Activated naive CD4-positive, alpha-beta T cell treated with anti-CD3 and anti-CD28 coated beads, Interleukin-2, amount 50 U/mL, for 72 hours (primary cell): Measurements from ENCODE around the gene FAM184A. TPM values are rescaled to one million over a fixed set of nuclear protein-coding genes. Genes with fewer than 3 reads are reported as not detected.
"Not testable (repeated sequence)": the region's sequence is repeated elsewhere in the genome, so short reads cannot be mapped to it uniquely, and the experiment has no call there.

Experiments used
- ATAC-seq, 2 donors: fragments of 150-1000 bp; cut with Tn5 transposase; 2 replicates each; pipeline ENCODE4 v1.10.0; 2021; ENCODE audit warnings: mild to moderate bottlenecking in 2 of 2, moderate library complexity in 2 of 2
- DNase-seq, 2 donors: peaks; one replicate each; pipeline ENCODE4 v3.0.0; 2021 to 2022; ENCODE audit warnings: low spot score in 2 of 2
- H3K27ac Mint-ChIP-seq, 2 donors: one replicate each; pipeline ENCODE4 v1.8.0; 2022; ENCODE audit warnings: mild to moderate bottlenecking in 2 of 2, mixed read lengths in 2 of 2
- H3K36me3 Mint-ChIP-seq, 2 donors: one replicate each; pipeline ENCODE4 v1.8.0; 2022; ENCODE audit warnings: mixed read lengths in 2 of 2
- H3K9me3 Mint-ChIP-seq, 2 donors: one replicate each; pipeline ENCODE4 v1.8.0; 2022; ENCODE audit warnings: mixed read lengths in 2 of 2
- total RNA-seq, 2 donors: library from RNA; stranded (reverse); gene quantifications; one replicate each; pipeline ENCODE4 v1.2.3, GENCODE V29; 2022

FAM184A gene
- total RNA-seq, 2 donors from 2014 or later = 8.3 to 24.9 TPM

DNA sequence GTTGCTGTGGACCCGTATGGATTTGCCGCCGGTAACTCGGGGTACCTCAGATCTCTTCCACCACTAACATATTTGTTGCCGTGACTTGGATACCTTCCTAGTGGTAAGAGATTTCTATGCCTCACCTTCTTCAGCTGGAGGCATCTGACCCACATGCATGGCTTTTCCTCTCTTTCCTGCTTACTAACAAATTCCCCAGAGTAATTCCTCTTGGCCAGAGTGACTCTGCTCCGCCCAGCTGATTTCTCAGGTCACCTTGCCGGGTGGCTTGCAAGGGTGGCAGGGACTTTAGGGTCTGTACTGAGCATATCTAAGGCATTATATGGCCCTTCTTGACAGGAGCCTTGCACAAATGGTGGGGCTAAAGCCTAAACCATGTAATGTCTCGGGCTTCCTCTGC, 38.2 kb downstream of the FAM184A start:
- H3K9me3 Mint-ChIP-seq = no peaks in the 10 kb centered on the region
- peak overlapping the region in 1 of 2 donors; percentile 40 for H3K27ac Mint-ChIP-seq
- DNase-seq (no peak), ATAC-seq (no peak)
- no peaks in the 10 kb centered on the region for H3K36me3 Mint-ChIP-seq

DNA sequence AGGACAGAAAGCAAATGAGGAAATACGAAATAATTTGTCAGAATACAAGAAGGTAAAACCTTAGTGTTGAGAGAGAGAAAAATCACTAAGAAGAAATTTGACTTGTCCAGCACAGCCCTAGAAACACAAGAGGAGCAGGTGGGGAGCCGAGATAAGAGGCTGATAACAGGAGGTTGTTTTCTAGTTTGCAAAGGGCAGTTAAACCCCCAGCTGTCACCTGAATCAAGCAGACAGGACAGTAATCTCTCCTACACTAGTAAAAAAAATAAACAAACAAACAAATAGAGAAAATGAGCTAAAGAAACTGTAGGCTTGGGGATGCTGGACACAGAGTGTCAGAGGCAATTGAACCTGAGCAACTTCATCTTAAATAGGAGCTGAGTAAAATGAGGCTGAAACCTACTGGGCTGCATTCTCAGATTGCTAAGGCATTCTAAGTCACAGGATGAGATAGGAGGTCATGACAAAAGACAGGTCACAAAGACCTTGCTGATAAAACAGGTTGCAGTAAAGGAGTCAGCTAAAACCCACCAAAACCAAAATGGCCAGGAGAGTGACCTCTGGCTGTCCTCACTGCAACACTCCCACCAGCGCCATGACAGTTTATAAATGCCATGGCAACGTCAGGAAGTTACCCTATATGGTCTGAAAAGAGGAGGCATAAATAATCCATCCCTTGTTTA, 40.4 kb downstream of the FAM184A start:
- Mint-ChIP-seq H3K9me3 (no peaks in the 10 kb centered on the region), H3K27ac (no peak overlapping the region), H3K36me3 (no peaks in the 10 kb centered on the region)
- DNase-seq (no peak), ATAC-seq (no peak)

DNA sequence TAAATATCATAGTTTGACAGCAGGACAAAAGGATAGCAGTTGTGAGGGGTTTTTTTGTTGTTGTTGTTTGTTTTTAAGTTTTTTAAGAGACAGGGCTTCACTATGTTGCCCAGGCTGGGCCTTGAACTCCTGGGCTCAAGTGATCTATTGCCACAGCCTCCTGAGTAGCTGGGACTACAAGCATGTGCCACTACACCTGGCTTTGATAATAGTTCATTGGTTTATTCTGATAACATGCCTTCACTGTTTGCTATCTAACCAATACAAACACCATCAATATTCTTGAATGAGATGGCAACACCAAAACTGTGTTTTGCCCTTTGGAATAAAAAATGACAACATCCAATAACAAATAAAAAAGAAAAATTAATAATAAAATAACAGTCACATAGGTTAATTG, 41.2 kb downstream of the FAM184A start:
- Mint-ChIP-seq H3K27ac (no peak overlapping the region), H3K36me3 (no peaks in the 10 kb centered on the region), H3K9me3 (no peaks in the 10 kb centered on the region)
- DNase-seq (no peak), ATAC-seq (no peak)

DNA sequence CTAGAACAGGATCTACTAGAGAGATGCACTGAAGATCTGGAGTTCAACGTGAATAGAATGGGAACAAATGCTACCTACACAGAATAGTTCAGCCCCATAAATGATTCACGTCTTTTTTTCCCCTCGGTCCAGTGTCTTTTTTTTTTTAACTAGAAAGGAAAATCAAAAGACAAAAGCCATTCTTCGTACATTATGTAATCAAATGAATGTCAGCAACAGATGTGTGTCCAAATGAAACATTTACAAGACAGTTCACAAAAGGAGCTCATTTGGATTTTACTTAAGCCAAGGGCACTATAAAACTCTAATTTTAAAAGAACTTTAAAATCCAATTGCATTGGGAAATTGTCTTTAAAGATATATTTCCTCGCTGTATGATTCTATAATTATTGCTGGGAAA, 42.4 kb downstream of the FAM184A start:
- H3K36me3 Mint-ChIP-seq = no peaks in the 10 kb centered on the region

DNA sequence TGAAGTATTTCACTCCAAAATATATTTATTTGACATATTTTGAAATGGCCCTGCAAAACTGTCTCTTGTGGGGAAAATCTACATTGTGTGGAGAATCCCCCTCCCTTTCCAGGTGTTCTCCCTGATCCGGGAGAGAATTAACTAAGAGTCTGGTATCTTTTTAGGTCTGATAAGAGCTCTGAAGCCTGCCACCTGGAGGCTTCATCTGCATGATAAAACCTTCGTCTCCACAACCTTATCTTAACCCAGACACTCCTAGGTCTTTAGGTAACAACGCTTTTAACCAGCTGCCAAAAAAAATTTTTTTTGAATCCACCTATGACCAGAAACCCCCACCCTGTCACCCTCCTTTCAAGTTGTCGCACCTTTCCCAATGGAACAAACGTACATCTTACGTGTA, 43.0 kb downstream of the FAM184A start:
- Mint-ChIP-seq H3K9me3 (no peaks in the 10 kb centered on the region), H3K27ac (no peak overlapping the region), H3K36me3 (no peaks in the 10 kb centered on the region)
- DNase-seq (no peak), ATAC-seq (no peak)

More for the DNA sequence above, 42.4 kb downstream of the FAM184A start:
- no peaks in the 10 kb centered on the region for H3K9me3 Mint-ChIP-seq
- ATAC-seq = no peak
- DNase-seq = no peak
- H3K27ac Mint-ChIP-seq = no peak overlapping the region

DNA sequence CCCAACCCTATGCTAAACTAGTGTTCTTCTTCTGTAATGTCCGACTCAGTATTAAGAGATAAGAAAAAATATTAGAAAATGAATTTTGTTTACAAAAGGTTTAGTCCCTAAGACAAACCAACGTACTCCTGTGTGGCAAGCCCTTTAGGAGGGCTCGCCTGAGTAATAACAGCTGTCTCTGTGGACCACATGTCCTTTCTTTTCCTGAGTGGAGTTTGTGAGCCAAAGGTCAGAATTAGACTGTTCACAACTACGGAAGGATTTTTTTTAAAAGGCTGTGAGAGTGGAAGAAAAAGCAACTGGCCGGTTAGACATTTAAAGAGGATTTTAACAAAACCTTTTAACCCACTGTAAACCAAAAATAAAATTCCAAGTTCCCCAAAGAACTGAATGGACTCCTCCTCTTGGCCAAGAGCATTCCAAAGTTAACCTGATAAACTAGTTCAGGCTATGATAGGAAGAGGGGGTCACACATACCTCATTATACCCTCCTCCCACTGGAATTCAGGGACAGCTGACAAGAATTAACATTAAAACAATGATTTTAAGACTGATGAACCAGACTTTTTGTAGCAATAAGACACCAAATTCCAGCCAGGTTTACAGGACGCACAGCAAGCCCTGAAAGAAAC, 43.5 kb downstream of the FAM184A start:
- no peak for DNase-seq
- Mint-ChIP-seq H3K27ac (no peak overlapping the region), H3K36me3 (no peaks in the 10 kb centered on the region), H3K9me3 (no peaks in the 10 kb centered on the region)
- ATAC-seq = no peak

DNA sequence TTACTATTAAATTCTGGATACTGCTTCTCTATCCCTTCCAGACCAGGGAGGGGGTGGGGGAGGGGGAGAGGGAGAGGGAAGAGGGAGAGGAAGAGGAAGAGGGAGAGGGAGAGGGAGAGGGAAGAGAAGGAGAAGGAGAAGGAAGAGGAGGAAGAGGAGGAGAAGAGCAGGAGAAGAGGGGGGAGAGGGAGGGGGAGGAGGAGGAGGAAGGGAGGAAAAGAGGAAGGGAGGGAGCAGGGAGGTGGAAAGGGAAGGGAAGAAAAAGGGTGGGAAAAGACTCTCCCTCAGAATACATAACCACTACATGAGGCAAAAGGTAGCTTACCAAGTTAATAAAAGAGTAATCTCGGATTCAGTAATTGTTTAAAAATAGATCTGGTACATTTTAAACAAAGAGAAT, 46.0 kb downstream of the FAM184A start:
- no peak overlapping the region for H3K27ac Mint-ChIP-seq
- DNase-seq (no peak), ATAC-seq (no peak)
- no peaks in the 10 kb centered on the region for H3K9me3 Mint-ChIP-seq
- H3K36me3 Mint-ChIP-seq = no peaks in the 10 kb centered on the region

DNA sequence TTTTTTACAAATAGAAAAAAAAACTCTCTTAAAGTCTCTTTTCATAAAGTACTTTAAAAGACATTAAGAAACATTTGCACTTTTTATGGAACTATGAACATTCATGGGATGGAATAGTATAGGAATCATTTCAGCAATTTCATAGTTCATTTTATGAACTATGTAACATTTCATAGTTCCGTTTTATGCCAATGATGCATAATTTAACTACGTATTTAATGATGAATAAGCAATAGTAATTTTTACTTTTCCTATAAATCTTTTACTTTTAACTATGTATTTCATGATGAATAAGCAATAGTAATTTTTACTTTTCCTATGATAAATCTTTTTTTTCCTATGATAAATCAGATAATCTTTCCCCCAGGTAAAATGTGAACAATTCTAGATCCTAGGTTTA, 47.7 kb downstream of the FAM184A start:
- ATAC-seq (no peak), DNase-seq (no peak)
- no peaks in the 10 kb centered on the region for H3K9me3 Mint-ChIP-seq
- no peak overlapping the region for H3K27ac Mint-ChIP-seq
- H3K36me3 Mint-ChIP-seq = no peaks in the 10 kb centered on the region

DNA sequence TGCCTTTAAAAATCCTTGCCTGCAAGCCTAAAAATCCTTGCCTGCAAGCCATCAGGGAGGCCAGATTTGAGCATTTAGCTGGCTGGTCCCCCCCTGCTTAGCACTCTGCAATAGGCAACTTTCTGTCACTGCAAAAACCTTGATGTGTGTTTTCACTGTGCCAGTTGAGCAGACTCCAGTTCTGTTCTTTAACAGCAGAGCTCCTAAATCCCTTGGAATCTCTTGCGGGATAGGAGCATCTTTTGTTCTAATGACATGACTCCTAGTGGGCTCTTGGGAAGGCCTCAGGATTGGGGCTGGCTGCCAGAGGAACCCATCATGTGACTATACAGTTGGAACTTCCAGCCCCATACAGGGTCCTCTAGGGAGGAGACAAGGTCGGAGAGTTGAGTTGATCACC, 50.4 kb downstream of the FAM184A start:
- DNase-seq (no peak), ATAC-seq (no peak)
- H3K9me3 Mint-ChIP-seq = no peaks in the 10 kb centered on the region
- no peaks in the 10 kb centered on the region for H3K36me3 Mint-ChIP-seq
- no peak overlapping the region for H3K27ac Mint-ChIP-seq

DNA sequence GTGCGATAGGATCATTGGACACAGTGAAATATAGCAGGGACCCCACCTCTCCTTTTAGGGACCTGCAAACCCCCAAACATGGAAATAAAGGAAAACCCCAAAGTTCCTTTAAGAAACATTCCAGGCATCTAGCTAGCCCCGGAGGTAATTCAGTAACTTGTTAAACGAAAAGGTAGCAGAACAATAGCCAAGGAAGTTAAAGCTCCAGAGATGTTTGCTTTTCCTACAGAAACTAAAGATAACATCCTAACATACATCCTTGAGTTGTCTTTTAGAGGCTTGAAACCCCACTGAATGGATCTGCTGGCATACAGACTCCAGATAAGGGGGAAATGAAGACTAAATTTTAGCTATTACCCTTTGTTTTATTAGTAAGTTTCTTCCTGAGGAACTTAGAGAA, 51.0 kb downstream of the FAM184A start:
- no peaks in the 10 kb centered on the region for H3K36me3 Mint-ChIP-seq
- H3K27ac Mint-ChIP-seq = no peak overlapping the region
- ATAC-seq (no peak), DNase-seq (no peak)
- no peaks in the 10 kb centered on the region for H3K9me3 Mint-ChIP-seq

DNA sequence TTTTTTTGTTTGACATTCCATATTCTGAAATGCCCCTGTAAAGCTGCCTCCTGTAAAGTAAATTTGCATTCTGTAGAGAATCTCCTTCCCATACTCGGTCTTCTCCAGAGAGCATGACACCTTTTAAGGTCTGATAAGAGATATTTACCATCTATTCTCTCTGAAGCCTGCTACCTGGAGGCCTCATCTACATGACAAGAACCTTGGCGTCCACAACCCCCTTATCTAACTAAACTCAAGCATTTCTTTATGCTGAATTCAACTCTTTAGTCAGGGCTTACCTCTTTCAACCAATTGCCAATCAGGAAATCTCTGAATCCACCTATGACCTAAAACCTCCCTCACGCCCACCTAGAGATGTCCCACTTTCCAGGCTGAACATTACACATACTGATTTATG, 51.6 kb downstream of the FAM184A start:
- Mint-ChIP-seq H3K9me3 (no peaks in the 10 kb centered on the region), H3K27ac (no peak overlapping the region), H3K36me3 (no peaks in the 10 kb centered on the region)
- ATAC-seq (no peak), DNase-seq (no peak)

DNA sequence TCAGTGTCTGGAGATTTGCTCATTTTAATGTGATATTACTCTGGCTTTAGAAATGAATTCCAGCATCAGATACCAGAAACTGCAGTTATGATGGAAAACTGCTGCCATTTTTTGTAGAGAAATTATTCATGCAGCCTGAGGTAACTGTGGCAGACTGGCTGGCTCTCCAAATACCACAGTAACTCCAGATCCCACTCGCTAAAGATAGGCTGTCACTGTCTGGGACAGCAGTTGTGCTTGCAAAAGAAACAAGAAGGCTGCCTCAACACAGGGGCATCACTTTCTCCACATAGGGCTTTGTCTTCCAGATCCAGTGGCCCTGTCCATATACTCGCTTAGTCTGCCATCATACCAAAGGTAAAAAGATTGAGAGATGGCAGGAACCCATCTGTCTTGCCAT, 52.7 kb downstream of the FAM184A start:
- Mint-ChIP-seq H3K9me3 (no peaks in the 10 kb centered on the region), H3K27ac (no peak overlapping the region), H3K36me3 (no peaks in the 10 kb centered on the region)
- no peak for ATAC-seq
- DNase-seq = no peak

DNA sequence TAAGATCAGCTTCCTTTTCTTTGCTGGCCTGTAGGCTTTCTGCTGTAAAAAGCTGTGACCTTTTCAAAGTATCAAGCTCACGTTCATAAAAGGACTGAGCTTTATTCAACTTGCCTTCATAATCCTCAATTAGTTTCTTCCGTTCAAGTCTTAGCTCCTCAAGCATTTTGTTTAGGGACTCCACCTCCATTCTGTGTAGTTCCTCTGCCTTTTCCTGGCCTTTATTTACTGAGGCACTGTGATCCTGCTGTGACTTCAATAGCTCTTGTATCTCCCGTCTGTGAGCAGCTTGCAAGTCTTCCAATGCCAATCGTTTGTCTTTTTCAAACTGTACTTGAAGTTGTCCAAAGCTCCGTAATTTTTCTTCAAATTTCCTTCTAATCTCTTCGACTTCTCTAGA, 54.4 kb downstream of the FAM184A start:
- Mint-ChIP-seq H3K9me3 (no peaks in the 10 kb centered on the region), H3K36me3 (peaks cover 0 to 4% of the 10 kb centered on the region in 2 donors), H3K27ac (no peak overlapping the region)
- DNase-seq = no peak
- ATAC-seq = no peak

DNA sequence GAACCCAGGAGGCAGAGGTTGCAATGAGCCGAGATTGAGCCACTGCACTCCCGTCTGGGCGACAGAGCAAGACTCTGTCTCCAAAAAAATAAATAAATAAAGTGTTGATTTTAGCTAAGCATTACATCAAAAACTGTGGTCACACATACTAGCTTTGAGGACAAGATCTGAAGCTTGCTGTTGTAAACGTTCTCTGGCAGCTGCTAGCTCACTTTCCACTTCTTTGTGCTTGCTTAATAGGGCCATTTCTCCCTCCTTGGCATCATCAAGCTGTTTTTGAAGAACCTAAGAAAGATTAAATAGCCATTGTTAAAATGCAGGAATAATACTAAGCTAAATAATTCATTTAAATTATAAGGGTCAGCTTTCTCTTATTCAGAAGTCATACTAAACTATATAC, 55.7 kb downstream of the FAM184A start:
- no peak for DNase-seq
- H3K27ac Mint-ChIP-seq = no peak overlapping the region
- no peak for ATAC-seq
- no peaks in the 10 kb centered on the region for H3K9me3 Mint-ChIP-seq
- H3K36me3 Mint-ChIP-seq = peaks cover 0 to 4% of the 10 kb centered on the region in 2 donors

DNA sequence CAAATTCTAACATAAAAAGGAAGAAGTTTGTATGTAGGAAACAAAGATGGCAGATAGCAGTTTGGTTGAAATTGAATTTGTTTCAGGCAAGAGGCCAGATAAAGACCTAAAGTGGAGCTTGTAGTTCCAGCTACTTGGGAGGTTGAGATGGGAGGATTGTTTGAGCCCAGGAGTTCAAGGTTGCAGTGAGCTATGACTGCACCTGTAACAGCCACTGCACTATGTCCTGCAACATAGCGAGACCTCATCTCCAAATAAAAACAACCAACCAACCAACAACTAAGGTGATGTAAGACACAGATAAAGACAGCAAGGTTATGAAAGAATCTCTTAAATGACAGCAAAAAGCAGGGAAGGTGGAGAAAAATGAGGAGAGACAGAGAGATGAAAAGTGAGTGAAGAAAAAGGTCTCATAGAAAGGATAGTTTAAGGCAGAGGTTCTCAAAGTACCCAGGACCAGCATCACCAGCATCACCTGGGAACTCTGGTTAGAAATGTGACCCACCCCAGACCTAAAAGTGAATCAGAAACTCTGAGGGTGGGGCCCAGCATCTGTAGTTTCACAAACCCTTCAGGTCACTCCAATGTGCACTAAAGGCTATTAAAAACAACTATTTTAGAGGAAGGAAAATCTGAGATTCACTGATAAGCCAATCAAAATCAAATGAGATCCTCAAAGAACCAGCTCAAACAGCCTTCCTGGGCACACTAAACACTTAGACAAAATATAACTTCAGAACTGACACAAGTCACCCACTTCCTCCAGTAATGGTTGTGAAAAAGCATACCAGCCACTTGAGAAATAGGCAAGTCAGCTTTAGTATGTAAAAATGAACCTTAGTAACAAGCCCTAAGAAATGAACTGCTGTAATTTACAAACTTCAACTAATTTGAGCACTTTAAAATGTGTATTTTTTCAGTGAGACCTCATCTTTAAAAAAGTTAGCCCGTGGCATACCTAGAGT, 57.6 kb downstream of the FAM184A start:
- DNase-seq (no peak), ATAC-seq (no peak)
- Mint-ChIP-seq H3K9me3 (no peaks in the 10 kb centered on the region), H3K27ac (no peak overlapping the region), H3K36me3 (peaks cover 11 to 16% of the 10 kb centered on the region in 2 donors)

DNA sequence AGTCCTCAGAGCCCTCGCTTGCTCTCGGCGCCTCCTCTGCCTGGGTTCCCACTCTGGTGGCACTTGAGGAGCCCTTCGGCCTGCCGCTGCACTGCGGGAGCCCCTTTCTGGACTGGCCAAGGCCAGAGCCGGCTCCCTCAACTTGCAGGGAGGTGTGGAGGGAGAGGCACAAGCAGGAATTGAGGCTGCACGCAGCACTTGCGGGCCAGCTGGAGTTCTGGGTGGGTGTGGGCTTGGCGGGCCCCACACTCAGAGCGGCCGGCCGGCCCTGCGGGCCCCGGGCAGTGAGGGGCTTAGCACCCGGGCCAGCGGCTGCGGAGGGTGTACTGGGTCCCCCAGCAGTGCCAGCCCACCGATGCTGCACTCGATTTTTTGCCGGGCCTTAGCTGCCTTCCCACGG, 63.3 kb downstream of the FAM184A start:
- H3K27ac Mint-ChIP-seq, DNase-seq, H3K9me3 Mint-ChIP-seq, ATAC-seq: not testable (repeated sequence)
- peaks cover 25 to 29% of the 10 kb centered on the region in 2 donors for H3K36me3 Mint-ChIP-seq

DNA sequence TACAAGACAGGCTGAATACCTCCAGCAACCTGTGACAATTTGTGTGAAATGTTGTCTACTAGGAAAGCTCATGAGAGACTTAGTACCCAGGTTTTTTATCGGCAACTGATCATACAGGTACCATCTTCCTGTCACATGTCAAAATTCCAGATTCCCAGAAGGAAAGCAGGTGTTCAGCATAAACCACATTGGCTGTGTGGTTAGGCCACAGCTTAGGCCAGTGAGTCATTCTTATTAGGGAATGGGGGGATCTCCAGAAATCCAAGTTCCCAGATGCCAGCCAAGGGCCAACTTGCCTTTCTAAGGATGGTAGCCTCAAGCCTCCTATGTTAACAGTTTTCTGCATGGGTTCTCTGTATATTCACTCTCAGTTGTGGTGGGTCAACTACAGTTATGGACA, 65.9 kb downstream of the FAM184A start:
- ATAC-seq (no peak), DNase-seq (no peak)
- H3K27ac Mint-ChIP-seq = no peak overlapping the region
- peaks cover 0 to 5% of the 10 kb centered on the region in 2 donors for H3K9me3 Mint-ChIP-seq
- peaks cover 35 to 45% of the 10 kb centered on the region in 2 donors for H3K36me3 Mint-ChIP-seq
